RWPE2 (cell line): ENCODE measurements around the gene EGR1.

ENCODE experiments used
- ATAC-seq: fragments of 200-7000 bp; cut with Tn5 transposase; 3 replicates; pipeline ENCODE4 v1.9.1; 2021; ENCODE audit warnings: low read depth
- DNase-seq: peaks from one replicate; pipeline ENCODE4 v3.0.0-alpha.2; 2020; ENCODE audit warnings: low spot score
- H3K27ac ChIP-seq: fragments of 450-650 bp; 2 replicates; pipeline ENCODE4 v1.5.1; 2017; ENCODE audit warnings: mild to moderate bottlenecking; ENCODE audit not compliant: poor library complexity, severe bottlenecking
- H3K27me3 ChIP-seq: fragments of 250-450 bp; sonication (Bioruptor Pico); 2 replicates; pipeline ENCODE4 v1.5.1; 2021; ENCODE audit warnings: mild to moderate bottlenecking, moderate library complexity; ENCODE audit not compliant: insufficient read depth, poor library complexity, severe bottlenecking
- H3K36me3 ChIP-seq: fragments of 250-450 bp; sonication (Bioruptor Pico); 2 replicates; pipeline ENCODE4 v1.5.1; 2020; ENCODE audit warnings: low read depth, mild to moderate bottlenecking, moderate library complexity
- H3K4me1 ChIP-seq: fragments of 250-450 bp; sonication (Bioruptor Pico); 2 replicates; pipeline ENCODE4 v1.5.1; 2021; ENCODE audit warnings: mild to moderate bottlenecking, moderate library complexity; ENCODE audit not compliant: insufficient read depth, poor library complexity, severe bottlenecking
- H3K4me3 ChIP-seq: fragments of 250-450 bp; sonication (Bioruptor Pico); 2 replicates; pipeline ENCODE4 v1.5.1; 2021; ENCODE audit warnings: mild to moderate bottlenecking, moderate library complexity; ENCODE audit not compliant: severe bottlenecking
- H3K9me3 ChIP-seq: fragments of 250-450 bp; sonication (Bioruptor Pico); 2 replicates; pipeline ENCODE4 v1.5.1; 2021; ENCODE audit warnings: mild to moderate bottlenecking, moderate library complexity; ENCODE audit not compliant: severe bottlenecking
- TF ChIP-seq, protein P1 (sequence below): fragments of 450-650 bp; IDR thresholded peaks from one replicate; pipeline ENCODE4 v1.5.1; 2017; ENCODE audit warnings: mild to moderate bottlenecking, moderate library complexity; ENCODE audit not compliant: poor library complexity, severe bottlenecking

Gene EGR1

DNA sequence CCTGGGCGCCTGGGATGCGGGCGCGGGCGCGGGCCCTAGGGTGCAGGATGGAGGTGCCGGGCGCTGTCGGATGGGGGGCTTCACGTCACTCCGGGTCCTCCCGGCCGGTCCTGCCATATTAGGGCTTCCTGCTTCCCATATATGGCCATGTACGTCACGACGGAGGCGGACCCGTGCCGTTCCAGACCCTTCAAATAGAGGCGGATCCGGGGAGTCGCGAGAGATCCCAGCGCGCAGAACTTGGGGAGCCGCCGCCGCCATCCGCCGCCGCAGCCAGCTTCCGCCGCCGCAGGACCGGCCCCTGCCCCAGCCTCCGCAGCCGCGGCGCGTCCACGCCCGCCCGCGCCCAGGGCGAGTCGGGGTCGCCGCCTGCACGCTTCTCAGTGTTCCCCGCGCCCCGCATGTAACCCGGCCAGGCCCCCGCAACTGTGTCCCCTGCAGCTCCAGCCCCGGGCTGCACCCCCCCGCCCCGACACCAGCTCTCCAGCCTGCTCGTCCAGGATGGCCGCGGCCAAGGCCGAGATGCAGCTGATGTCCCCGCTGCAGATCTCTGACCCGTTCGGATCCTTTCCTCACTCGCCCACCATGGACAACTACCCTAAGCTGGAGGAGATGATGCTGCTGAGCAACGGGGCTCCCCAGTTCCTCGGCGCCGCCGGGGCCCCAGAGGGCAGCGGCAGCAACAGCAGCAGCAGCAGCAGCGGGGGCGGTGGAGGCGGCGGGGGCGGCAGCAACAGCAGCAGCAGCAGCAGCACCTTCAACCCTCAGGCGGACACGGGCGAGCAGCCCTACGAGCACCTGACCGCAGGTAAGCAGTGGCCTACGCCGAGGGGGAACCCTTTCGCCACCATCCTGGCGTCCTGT is at the start of gene EGR1:
TSS of gene EGR1 (plus strand) at position 219 of the 864 bp plus-strand sequence. CDS start at position 502, 283 bp downstream.
- H3K27me3 ChIP-seq = no peaks in the 10 kb centered on the region
- H3K4me3 ChIP-seq = peak within 1 kb of the TSS; percentile 86
- H3K27ac ChIP-seq = peak within 1 kb of the TSS; percentile 75
- no peaks in the 10 kb centered on the region for H3K9me3 ChIP-seq
- peaks cover 26% of the 10 kb centered on the region for H3K36me3 ChIP-seq
- H3K4me1 ChIP-seq = no peaks in the 10 kb centered on the region
- DNase-seq = peak; percentile 97
- peak; percentile 51 for ATAC-seq
- TF ChIP-seq, protein P1, sequence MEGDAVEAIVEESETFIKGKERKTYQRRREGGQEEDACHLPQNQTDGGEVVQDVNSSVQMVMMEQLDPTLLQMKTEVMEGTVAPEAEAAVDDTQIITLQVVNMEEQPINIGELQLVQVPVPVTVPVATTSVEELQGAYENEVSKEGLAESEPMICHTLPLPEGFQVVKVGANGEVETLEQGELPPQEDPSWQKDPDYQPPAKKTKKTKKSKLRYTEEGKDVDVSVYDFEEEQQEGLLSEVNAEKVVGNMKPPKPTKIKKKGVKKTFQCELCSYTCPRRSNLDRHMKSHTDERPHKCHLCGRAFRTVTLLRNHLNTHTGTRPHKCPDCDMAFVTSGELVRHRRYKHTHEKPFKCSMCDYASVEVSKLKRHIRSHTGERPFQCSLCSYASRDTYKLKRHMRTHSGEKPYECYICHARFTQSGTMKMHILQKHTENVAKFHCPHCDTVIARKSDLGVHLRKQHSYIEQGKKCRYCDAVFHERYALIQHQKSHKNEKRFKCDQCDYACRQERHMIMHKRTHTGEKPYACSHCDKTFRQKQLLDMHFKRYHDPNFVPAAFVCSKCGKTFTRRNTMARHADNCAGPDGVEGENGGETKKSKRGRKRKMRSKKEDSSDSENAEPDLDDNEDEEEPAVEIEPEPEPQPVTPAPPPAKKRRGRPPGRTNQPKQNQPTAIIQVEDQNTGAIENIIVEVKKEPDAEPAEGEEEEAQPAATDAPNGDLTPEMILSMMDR = no peak

DNA sequence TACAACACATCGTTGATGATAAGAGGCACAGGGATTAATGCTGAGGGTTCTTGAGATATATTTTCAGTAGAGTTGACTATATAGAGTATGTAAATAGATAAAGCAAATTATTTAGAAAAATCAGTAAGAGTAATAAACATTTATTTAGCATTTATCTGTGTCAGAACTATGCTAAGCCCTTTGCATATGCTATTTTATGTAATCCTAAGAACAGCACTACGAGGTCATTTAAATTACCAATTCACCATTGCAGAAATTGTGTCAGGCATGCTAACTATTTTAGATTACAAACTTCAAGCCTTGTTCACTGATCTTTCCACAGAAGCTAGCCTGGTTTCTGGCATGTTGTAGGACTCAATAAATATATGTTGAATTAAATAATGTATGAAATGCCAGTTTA is 46.8 kb upstream of the EGR1 start:
- H3K36me3 ChIP-seq = peaks cover 93% of the 10 kb centered on the region
- ATAC-seq = no peak
- H3K9me3 ChIP-seq = no peaks in the 10 kb centered on the region
- H3K27me3 ChIP-seq = no peaks in the 10 kb centered on the region
- H3K4me3 ChIP-seq = no peak overlapping the region
- H3K4me1 ChIP-seq = no peaks in the 10 kb centered on the region
- no peak overlapping the region for H3K27ac ChIP-seq
- TF ChIP-seq, protein P1 = no peak
- DNase-seq = no peak

DNA sequence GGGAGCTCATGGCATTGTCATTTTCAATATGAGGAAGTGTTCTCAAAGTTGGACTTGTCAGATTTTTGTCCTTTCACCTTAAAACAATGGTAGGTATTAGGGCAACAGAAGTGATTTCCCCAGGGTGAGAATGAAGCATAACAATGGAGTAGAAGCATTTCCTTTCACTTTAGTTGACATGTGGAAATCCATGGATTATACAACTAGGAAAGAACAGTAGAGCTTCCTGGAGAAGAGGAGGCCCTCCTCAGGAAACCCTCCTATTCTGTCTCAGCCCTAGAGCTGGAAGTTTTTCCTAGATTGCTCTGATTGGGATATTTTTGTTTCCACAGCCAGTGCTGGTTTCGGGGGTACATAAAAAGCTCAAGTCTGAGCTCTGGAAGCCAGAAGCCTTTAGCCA is 40.2 kb upstream of the EGR1 start:
- no peaks in the 10 kb centered on the region for H3K4me1 ChIP-seq
- no peaks in the 10 kb centered on the region for H3K27me3 ChIP-seq
- DNase-seq = no peak
- H3K9me3 ChIP-seq = no peaks in the 10 kb centered on the region
- H3K27ac ChIP-seq = no peak overlapping the region
- TF ChIP-seq, protein P1 = no peak
- no peak overlapping the region for H3K4me3 ChIP-seq
- ATAC-seq = no peak
- peaks cover 92% of the 10 kb centered on the region for H3K36me3 ChIP-seq

DNA sequence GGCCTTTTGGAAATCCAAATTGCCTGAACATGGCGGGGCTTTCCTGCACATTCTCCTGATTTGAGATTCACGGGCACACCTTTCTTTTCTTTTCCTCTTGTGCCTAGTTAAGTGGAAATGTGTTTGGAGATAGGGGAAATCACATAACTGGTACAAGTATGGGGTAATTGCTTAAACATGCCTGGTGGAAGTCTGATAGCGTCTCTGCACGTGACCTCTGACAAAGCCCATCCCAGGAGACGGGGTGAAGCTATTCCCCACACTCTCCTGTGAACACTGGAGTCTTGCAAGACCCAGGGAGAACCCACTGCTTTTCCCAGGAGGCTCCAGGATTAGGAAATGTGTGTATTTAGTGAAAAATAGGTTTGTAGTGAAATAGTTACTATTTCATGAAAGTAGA is 29.3 kb upstream of the EGR1 start:
- DNase-seq = no peak
- Histone ChIP-seq H3K9me3 (no peaks in the 10 kb centered on the region), H3K4me3 (no peak overlapping the region), H3K27ac (no peak overlapping the region), H3K36me3 (peaks cover 52% of the 10 kb centered on the region), H3K27me3 (no peaks in the 10 kb centered on the region), H3K4me1 (no peaks in the 10 kb centered on the region)
- ATAC-seq = no peak
- TF ChIP-seq, protein P1 = no peak

DNA sequence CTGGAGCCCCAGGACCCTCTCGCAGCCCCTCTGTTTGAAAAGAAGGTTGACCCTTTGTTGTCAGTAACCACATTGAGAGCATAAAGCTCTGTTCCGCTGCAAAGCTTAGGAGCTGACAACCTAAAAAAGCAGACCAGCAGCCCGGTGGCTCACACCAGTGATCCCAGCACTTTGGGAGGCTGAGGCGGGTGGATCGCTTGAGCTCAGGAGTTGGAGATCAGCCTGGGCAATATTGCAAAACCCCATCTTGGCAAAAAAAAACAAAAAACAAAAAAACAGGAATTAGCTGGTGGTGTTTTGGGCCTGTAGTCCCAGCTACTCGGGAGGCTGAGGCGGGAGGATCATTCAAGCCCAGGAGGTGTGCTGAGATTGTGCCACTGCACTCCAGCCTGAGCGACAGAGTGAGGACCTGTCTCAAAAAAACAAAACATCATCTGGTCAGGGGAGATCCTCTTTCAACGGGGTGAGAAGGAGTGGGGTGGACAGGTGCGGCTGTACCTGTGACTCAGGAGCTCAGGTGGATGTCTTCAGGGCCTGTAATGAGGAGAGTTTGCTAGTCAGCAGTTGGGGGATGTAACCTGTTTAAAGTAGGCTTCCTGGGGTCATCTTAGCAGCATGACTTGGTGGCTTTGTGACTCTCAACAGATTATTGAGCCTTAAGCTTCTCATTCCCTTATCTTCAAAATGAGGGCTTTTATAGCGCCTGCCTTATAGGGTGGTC is 27.1 kb upstream of the EGR1 start:
- Histone ChIP-seq H3K36me3 (peaks cover 31% of the 10 kb centered on the region), H3K4me3 (peak overlapping the region; percentile 46), H3K27ac (no peak overlapping the region), H3K9me3 (no peaks in the 10 kb centered on the region), H3K4me1 (no peaks in the 10 kb centered on the region), H3K27me3 (no peaks in the 10 kb centered on the region)
- DNase-seq = no peak
- TF ChIP-seq, protein P1 = no peak
- peak; percentile 17; the same call in 2 of the 3 replicates for ATAC-seq
